HG03469 (cell line): ENCODE results near the gene PRDM13.
A peak's percentile ranks its signal among the peaks of the same experiment; 100 is the strongest.
"Not testable (repeated sequence)": the region's sequence is repeated elsewhere in the genome, so short reads cannot be mapped to it uniquely, and the experiment has no call there.

Experiments
- ATAC-seq: cut with Tn5 transposase; IDR thresholded peaks from one replicate; pipeline ENCODE4 v1.9.1; 2021; ENCODE audit warnings: mild to moderate bottlenecking, moderate library complexity, moderate number of reproducible peaks; ENCODE audit not compliant: unreplicated experiment

Gene PRDM13

DNA sequence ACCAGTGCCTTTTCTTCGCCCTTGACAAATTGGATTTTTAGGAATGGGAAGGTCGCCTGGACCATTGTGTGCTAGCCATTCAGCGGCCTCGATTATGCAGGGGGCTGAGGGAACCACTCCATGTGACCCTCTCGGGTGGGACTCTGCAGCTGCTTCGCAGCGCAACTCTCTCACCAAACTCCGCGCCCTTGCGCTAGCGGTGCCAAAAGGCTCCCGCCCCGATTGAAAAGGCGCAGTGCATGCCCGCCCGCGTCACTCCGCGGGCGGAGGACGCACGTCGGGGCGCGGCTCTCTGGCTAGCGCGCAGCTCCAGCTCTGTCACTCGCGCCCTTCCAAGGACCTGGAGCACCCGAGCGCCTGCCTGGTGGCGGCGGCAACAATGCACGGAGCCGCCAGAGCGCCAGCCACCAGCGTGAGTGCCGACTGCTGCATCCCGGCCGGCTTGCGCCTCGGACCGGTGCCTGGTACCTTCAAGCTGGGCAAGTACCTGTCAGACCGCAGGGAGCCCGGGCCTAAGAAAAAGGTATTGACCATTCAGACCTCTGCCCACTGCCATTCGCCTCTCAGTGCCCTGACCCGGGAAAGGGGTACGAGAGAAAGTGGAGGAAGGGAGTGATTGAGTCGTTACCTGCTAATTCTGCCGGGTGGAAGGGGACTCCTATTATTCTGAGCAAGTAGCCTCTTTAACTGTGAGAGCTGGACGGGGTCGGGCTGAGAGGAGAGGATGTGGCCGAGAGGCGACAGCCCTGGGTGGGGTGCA, at the start of gene PRDM13:
TSS of gene PRDM13 (plus strand) at position 178 of the 760 bp plus-strand sequence. CDS start at position 380, 202 bp downstream.
- no peak for ATAC-seq

DNA sequence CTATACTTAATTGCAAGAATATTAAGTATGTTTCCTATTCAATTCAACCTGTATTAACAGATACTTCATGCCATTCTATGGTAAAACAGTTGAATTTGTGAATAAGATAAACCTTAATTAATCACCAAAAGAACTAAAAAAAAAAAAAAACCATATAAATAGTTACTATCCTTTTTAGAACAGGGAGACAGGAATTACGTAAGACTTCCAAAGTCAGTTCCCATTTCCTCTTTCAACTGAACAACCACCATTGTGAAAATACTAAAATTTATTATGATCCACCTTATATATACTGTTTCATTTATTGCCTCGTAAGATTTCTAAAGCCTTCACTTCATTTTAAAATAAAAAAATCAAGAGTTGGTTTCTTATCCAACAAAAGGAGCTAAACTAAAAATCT, 47.6 kb upstream of the PRDM13 start:
- ATAC-seq, result no peak

DNA sequence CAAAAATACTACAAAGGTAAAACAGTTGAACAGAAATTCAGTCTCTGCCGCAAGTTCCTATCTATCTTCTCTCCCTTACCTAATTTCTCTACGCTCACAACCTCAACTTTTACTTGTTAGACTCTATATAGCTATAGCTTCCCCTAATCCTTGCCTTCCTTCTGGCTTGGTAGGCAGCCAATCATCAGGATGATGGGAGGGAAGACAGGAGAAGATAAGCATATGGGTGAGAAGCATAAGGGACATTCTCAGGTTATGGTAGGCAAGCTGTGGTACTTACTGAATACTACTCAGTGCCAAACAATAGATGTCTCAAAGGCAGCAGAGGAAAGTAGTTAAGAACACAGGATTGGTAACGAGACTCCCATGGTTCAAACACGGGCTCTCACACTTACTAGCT, 46.0 kb upstream of the PRDM13 start:
- no peak for ATAC-seq

DNA sequence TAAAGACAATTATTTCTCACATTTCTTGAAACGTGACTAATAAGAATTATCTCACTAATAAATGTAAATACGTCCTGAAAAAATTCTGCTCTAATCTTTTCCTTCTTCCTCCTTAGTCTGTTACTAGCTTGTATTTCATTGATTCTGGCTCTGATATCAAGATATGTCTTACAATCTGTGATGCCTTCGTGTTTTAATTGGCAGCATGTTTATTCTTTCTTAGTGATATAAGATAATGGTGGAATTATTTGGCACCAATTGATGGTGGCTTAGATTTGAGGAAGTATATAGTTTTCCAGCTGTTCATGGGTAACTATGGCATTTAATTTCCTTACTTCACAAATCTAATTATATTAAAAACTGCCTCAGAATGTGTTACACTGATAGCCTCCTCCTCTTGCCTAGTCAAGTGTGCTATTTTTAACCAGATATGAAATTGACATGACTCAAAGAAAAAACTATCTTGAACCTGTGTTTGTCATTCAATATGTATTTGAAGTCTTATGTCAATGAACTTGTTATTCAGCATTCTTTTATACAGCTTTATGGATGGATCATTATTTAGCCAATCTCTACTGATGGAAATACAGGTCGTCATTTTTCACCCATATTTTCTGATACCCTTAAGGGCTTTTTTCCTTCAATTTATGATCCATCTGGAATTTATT, 43.4 kb upstream of the PRDM13 start:
- no peak for ATAC-seq

DNA sequence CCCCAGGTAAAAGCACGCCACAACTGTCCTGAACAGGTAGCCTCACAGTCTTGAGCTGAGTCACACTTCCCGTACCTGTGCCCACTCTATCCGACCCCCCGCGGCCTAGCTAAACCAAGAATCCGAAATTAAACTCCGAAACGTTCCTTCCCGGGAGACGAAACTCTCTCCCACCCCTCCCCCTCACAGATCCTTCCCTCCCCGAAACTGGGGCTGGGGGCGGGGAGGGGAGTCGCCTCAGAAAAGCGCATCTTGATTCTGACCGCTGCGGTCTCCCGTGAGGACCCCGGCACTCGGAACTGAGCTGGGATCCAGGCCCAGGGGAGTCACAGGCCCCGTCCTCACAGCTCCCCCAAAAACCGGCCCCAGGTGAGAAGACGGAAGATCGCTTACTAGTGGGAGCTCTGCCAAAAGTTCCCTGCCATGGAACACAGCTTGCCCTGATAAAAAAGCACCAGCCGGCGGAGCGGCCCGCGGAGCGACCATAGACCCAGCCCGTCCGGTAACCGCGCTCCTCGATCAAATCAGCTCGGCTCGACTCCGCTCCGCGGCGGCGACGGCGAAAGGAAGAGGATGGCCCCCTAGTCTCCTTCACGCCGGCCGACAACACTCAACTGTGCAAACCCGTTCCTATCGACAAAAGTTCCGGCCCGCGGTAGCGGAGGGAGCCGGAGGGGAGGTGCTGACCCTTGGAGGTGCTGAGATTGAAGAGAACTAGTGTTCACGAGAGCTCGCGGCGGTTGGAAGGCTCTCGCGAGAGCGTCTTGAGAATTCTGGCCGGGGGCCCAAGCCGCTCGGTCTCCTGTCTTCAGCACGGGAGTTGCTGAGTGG, 38.3 kb upstream of the PRDM13 start, which contains the start of gene CCNC:
TSS of gene CCNC (minus strand) at position 558 of the 831 bp plus-strand sequence. CDS start at position 425, 133 bp downstream.
- ATAC-seq, result peak; percentile 99

DNA sequence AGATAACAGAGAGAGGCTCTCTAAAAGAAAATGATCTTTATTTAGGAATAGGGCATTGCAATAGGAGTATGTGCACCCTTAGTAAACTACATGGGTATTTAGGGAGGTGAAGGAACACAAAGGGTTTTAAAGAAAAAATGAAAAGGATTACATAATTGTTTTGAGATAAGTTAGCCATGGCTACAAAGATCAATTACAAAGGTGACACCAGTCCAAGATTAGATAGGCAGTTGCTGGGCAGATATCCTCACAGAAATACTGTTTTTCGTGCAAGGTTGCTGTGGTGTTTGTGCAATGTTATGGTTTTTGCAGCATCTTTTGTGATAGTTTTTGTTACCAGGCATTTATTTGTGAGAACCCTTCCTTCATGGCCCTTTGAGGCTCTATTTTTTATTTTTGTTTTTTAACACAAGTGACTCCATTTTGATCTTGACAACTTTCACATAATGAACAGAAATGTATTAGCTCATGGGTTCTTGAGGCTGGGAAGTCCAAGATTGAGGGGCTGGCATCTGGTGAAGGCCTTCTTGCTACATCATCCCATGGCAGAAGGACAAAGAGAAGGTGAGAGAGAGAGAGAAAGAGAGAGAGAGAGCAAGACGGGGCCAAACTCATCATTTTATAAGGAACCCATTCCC, 32.5 kb upstream of the PRDM13 start:
- ATAC-seq, result no peak

DNA sequence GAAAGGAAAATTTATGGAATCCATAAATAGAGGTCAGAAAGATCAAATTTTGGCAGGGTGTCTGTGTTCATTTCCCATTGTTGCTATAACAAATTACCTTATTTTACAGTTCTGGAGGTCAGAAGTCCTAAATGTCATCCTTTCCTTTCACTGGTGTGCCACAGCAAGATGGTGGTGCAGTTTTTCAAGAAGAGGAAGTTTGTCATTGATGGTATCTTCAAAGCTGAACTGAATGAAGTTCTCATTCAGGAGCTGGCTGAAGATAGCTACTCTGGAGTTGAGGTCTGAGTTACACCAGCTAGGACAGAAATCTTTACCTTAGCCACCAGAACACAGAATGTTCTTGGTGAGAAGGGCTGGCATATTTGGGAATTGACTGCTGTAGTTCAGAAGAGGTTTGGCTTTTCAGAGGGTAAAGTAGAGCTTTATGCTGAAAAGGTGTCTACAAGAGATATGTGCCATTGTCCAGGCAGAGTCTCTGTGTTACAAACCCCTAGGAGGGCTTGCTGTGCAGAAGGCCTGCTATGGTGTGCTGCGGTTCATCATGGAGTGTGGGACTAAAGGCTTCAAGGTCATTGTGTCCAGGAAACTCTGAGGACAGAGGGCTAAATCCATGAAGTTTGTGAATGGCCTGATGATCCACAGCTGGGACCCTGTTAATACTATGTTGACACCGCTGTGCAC, 30.9 kb upstream of the PRDM13 start:
- ATAC-seq, result no peak

DNA sequence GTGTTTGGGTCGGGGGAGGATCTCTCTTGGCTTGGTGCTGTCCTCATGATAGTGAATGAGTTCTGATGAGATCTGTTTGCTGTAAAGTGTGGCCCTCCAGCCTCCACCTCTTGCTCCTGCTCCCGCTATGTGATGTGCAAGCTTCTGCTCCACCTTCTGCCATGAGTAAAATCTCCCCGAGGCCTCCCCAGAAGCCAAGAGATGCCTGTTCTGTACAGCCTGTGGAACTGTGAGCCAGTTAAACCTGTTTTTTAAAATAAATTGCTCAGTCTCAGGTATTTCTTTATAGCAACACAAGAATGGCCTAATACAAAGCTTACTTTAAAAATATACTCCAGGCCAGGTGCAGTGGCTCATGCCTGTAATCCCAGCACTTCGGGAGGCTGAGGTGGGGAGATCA, 26.9 kb upstream of the PRDM13 start:
- ATAC-seq, result no peak

DNA sequence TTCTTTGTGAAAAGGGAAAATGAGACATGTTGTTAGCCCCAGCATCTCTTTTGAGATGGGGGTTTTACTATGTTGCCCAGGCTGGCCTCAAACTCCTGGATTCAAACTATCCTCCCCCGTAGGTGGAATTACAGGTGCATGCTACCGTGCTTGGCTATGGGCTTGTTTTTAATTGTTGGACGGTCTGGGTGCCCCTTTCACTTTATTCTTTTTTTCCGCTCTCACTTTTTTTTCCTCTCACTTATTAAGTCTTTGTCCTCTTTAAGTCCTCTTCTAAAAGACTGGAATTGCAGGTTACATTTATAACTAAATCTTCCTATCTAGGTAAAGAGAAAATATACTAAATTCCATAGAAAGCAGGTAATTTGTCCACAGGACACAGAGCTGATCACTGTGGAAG, 18.8 kb upstream of the PRDM13 start:
- ATAC-seq, result no peak

DNA sequence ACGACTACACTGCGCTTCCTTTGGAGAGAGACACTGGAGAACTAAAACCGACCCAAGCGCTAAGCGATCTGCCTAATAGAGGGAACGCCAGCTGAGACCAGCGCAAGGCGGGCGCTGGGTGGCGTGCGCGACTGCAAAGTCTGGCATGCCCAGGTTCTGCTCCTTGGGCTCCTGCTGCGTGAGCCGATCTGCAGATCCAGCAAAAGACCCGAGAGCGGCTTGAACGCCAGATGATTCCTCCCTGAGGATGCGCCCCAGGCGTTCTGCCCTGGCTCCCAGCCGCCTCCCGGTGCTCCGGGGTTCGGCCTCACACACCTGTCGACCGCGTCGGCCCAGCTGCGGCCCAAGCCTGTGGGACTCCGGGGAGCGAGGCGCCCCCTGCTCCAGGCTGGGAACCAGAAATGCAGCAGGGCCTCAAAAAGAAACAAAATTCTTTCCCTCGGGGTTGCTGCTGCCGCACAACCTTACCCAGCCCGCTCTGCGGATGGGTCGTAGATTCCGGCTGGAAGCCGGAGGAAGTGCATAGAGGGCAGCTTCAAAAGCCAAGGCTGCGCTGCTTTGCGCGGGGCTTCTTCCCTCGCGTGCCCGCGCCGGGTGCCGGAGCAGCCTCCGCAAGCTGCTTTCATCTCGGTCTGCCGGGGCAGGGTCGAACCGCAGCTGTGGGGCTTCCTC, 17.9 kb upstream of the PRDM13 start:
- peak; percentile 93 for ATAC-seq

DNA sequence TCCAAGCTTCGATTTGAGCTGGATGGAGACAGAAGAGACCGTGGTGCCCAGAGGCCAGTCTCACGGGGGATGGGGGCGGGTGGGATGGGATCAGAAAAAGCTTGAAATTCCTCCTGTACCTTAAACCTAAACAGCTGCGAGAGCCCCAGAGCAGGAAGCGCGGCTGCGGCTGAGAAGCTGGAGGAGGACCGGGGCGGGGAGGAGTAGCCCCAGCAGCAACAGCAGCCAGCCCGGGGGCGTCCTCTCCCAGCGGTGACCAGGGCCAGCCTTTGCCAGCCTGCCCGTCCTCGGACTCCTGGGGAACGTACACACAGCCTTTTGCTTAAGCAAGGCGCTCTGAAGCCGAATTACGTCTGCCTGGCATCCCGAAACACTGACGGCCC, 17.4 kb upstream of the PRDM13 start:
- no peak for ATAC-seq

DNA sequence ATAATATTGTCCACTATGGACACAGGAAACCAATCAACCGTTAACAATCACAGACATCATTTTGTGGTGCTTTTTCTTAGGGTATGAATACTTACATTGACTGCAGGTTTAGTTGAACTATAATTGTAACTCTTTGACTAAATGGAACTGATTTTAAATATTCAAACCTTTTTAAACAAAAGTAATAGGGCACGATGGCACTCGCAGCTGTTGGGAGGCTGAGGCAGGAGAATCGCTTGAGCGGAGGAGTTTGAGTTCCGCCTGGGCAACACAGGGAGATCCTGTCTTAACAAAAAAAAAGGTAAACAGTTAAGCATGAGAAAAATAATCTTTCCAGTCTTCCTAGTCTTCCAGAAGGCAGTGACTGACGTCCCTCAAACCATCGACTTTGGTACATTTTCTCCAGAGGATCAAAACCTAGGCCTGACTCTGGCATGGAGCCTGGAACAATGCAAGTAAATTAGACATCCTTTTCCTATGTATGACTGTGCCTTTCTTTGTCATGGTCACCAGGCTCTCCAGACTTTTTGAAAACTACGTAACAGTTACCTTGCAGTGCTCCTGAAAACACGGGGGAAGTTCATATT, 16.6 kb upstream of the PRDM13 start:
- no peak for ATAC-seq

DNA sequence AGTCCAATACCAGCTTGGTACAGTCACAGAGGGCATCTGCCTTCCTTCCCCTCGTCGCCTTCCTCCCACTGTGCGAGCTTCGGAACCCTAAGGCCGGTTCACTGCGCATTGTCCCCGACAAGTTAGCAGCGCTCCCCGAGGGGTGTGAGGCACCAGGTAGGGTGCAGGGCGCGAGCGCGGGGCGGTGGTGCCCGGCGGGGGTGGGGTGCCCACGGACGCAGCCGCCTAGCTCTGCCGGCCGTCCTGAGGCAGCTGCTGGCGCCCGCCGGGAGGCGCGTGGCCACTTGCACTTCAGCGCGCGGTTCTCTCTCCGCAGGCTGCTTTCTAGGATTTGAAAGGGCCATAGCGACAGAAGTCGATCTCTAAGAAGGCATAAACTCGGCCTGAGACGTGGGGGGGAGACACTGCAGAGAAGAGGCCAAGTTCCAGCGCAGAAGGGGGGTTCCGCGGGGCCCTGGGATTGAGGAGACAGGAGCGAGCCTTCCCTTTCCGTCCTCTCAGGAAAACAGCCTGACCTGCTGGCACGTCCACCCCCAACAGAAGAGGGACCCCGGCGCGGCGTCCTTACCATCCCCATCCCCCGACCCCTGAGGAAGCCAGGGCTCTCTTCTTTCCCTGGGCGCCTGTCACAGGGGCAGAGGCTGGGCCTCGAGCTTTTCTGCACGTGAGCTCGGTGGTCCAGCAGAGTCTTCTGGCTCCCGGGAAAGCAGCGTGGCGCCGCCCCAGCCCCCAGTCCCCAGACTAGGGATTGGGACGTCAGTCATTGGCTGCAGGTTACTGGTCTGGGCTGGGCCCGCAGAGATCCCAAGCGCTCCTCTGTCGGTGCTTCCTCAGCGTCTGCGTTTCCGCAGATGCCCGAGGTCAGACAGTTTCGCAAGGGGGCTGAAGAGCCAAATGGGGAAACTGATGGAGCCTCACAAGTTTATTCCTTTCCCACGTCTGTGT, 15.6 kb upstream of the PRDM13 start:
- no peak for ATAC-seq

DNA sequence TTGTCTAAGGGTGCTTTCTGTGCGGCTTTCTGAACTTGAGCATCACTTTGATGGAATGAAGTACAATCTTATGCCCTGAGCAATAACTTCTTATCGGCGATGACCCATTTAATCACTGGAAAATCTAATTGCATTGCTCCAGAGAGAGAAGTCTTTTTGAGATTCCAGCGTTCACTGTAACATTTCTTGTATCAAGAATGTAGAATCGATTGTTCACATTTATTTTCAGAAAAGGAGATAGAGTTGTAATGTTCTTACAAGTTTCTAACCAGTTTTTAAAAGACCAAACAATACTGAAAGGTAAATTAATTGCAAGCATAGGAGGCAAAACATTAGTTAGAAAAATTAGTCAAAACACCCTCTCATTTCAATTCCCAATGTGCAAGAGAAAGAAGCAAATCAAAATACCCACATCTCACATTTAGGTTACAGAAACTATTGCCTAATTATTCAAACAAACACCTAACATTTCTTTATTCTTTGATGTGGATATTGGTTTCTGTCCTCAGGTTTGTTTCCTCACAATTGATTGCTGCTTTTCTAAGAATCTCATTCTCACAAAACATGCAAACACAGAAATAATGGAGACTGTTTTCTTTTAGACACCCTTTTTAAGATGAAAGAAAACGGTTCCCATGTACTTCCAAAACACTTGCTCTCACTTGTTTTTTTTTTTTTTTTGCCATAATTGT, 14.8 kb upstream of the PRDM13 start:
- ATAC-seq, result no peak

DNA sequence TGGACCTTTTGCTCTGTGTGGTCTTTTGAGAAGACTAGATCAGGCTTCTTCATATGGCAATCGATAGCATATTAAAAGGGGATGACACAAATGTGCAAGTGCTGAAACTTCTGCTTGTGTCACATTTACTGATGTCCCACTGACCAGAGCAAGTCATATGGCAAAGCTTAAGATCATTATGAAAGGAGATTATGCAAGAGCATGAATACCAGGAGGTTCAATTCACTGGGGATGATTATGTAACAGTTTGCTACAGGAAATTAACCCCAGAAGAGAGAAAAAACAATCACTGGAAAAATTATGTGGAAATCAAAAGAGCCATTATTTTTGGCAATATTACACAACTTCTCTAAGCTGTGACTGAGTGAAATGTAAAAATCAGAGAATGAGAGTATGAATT, 13.7 kb upstream of the PRDM13 start:
- ATAC-seq, result no peak

DNA sequence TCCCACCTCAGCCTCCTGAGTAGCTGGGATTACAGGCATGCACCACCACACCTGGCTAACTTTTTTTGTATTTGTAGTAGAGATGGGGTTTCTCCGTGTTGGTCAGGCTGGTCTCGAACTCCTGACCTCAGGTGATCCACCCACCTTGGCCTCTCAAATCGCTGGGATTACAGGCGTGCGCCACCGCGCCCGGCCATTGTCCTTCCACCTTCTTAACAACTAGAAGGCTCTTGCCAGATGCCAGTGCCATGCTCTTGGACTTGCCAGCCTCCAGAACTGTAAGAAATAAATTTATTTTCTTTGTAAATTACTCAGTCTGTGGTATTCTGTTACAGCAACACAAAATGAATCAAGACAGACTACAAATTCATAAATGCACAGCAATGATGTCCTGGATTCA, 11.9 kb upstream of the PRDM13 start:
- not testable (repeated sequence) for ATAC-seq

DNA sequence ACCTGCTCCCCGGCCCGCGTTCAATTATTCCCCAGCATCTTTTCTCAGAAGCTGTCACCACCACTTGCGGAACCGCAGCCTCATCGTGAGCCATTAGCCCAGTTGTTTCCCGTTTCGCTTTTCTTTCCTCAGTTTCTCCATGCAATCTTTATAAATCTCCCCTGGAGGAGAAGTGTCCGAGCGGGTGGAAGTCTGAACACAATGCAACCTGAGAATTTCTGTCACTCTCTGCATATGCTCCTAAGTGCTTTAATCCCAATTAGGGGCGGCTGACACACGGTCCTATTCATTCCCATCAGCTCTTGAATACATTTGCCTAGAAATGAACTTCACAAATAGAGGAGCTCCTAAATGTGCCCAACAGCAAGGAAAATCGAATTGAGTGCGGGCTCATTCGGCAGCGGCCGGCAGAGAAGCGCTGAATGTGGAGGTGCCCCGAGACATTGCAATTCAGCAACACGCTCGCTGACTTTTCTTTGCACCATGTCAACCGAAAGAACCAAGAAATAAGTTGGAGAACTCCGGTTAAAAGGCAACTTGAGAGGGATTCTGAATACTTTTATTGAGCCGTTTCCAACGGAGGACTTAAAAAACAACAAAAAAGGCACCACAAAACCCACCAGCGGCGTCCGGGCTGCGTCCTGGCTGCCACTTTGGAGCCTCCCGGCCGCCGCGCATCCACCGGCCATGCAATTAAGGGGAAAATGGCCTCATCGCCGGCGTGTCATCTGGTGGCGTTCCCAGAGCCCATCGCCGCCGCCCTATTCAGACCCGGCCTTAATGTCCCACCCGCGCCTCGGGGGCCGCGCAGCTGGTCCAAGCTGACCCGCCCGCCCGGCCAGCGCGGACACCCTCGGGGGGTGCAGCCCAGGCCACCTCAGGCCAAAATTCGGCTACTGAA, 3.9 kb upstream of the PRDM13 start:
- no peak for ATAC-seq
